ENCODE data around the gene NECAB3. TPM values are rescaled to one million over a fixed set of nuclear protein-coding genes. Genes with fewer than 3 reads are reported as not detected.
A peak's percentile ranks its signal among the peaks of the same experiment; 100 is the strongest.

The NECAB3 gene
- total and polyA plus RNA-seq, 2 of the 13 experiments (the other 11 are each of a cell fraction or from before 2014, with no cell fraction given): 61.5 to 65.5 TPM

DNA sequence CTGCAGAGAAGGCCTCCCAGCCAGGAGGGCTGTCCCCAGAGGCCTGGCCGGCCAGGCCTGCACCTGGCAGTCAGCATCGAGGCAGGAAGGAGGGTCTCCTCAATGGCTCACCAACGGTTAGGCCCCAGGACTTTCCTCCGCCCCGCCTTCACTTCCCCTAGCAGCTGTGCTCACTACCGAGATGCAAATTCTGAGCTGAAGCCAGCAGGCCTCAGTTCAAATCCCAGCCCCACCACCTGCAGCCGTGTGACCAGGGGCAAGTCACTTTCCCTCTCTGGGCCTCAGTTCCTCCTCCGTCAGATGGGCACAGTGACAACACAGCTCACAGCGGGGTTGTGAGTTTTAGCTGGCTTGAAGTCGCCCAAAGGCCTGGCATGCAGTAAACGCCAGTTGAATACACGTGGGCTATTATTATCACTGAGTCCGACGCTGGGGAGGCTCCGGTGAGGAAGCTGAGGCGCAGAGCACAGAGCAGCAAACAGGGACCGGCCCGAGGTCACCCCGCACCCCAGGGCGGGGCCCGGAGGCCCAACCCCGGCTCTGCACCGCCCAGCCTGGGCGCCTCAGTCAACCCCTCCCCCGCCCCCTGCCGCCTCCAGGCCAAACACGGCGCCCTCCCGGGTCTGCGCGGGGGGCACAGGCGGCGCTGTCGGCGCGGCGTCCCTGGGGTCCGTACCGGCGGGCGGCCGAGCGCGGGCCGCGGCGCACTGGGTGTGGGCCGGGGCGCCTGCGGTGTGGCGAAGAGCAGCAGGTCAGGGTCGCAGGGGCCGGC, 11.3 kb upstream of the NECAB3 start (continued):
- no peak for TF ChIP-seq ZNF296 (CRISPR knock-in tag; conservative IDR thresholded peaks at IDR 0.05)
- TF ChIP-seq ZNF576 (CRISPR knock-in tag; IDR thresholded peaks at IDR 0.05): no peak
- no peak for TF ChIP-seq ZNF138 (CRISPR knock-in tag; IDR thresholded peaks at IDR 0.05; ENCODE audit: low read depth)
- no peak for TF ChIP-seq MED8 (CRISPR knock-in tag; IDR thresholded peaks at IDR 0.05; ENCODE audit: insufficient replicate concordance)
- TF ChIP-seq, protein P1, sequence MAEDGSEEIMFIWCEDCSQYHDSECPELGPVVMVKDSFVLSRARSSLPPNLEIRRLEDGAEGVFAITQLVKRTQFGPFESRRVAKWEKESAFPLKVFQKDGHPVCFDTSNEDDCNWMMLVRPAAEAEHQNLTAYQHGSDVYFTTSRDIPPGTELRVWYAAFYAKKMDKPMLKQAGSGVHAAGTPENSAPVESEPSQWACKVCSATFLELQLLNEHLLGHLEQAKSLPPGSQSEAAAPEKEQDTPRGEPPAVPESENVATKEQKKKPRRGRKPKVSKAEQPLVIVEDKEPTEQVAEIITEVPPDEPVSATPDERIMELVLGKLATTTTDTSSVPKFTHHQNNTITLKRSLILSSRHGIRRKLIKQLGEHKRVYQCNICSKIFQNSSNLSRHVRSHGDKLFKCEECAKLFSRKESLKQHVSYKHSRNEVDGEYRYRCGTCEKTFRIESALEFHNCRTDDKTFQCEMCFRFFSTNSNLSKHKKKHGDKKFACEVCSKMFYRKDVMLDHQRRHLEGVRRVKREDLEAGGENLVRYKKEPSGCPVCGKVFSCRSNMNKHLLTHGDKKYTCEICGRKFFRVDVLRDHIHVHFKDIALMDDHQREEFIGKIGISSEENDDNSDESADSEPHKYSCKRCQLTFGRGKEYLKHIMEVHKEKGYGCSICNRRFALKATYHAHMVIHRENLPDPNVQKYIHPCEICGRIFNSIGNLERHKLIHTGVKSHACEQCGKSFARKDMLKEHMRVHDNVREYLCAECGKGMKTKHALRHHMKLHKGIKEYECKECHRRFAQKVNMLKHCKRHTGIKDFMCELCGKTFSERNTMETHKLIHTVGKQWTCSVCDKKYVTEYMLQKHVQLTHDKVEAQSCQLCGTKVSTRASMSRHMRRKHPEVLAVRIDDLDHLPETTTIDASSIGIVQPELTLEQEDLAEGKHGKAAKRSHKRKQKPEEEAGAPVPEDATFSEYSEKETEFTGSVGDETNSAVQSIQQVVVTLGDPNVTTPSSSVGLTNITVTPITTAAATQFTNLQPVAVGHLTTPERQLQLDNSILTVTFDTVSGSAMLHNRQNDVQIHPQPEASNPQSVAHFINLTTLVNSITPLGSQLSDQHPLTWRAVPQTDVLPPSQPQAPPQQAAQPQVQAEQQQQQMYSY (CRISPR knock-in tag; IDR thresholded peaks at IDR 0.05): 0 out of 2 replicates have a peak, but pooled peaks have one; percentile 20
- TF ChIP-seq MEIS2 (CRISPR knock-in tag; IDR thresholded peaks at IDR 0.05): peak; percentile 71; the same call in 1 of the 2 replicates
- peak; percentile 68 for TF ChIP-seq PHF8 (CRISPR knock-in tag; IDR thresholded peaks at IDR 0.05)
- TF ChIP-seq, protein P2, sequence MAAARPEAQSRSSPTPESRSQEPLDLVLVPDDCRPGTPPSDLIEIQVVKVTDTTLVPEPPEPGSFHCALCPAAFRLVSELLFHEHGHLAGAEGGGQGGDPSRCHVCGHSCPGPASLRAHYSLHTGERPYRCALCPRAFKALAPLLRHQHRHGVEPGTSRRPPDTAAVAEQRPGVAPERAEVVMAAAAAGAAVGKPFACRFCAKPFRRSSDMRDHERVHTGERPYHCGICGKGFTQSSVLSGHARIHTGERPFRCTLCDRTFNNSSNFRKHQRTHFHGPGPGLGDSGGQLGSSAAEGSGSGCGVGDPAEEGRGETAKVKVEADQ (CRISPR knock-in tag; IDR thresholded peaks at IDR 0.05; ENCODE audit: borderline replicate concordance): no peak
- peak; percentile 18; the same call in 1 of the 2 replicates for TF ChIP-seq HNF4G (IDR thresholded peaks at IDR 0.05; ENCODE audit: borderline replicate concordance, low read depth, low read length)
- 0 out of 2 replicates have a peak, but pooled peaks have one; percentile 34 for TF ChIP-seq HNF4G (CRISPR knock-in tag; IDR thresholded peaks at IDR 0.05; ENCODE audit: borderline replicate concordance, low read depth)
- TF ChIP-seq MAZ (IDR thresholded peaks at IDR 0.05; ENCODE audit: borderline replicate concordance, low read depth, low read length): no peak
- TF ChIP-seq MAZ (CRISPR knock-in tag; IDR thresholded peaks at IDR 0.05; ENCODE audit: low read depth): peak; percentile 29; the same call in 1 of the 2 replicates
- TF ChIP-seq, protein P3, sequence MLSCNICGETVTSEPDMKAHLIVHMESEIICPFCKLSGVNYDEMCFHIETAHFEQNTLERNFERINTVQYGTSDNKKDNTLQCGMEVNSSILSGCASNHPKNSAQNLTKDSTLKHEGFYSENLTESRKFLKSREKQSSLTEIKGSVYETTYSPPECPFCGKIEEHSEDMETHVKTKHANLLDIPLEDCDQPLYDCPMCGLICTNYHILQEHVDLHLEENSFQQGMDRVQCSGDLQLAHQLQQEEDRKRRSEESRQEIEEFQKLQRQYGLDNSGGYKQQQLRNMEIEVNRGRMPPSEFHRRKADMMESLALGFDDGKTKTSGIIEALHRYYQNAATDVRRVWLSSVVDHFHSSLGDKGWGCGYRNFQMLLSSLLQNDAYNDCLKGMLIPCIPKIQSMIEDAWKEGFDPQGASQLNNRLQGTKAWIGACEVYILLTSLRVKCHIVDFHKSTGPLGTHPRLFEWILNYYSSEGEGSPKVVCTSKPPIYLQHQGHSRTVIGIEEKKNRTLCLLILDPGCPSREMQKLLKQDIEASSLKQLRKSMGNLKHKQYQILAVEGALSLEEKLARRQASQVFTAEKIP (CRISPR knock-in tag; IDR thresholded peaks at IDR 0.05; ENCODE audit: borderline replicate concordance): no peak
- TF ChIP-seq KDM5B (CRISPR knock-in tag; IDR thresholded peaks at IDR 0.05; ENCODE audit: borderline replicate concordance): peak; percentile 64; the same call in 1 of the 2 replicates
- 0 out of 2 replicates have a peak, but pooled peaks have one; percentile 40 for TF ChIP-seq HDAC2 (CRISPR knock-in tag; IDR thresholded peaks at IDR 0.05)
- TF ChIP-seq, protein P4, sequence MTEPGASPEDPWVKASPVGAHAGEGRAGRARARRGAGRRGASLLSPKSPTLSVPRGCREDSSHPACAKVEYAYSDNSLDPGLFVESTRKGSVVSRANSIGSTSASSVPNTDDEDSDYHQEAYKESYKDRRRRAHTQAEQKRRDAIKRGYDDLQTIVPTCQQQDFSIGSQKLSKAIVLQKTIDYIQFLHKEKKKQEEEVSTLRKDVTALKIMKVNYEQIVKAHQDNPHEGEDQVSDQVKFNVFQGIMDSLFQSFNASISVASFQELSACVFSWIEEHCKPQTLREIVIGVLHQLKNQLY (CRISPR knock-in tag; IDR thresholded peaks at IDR 0.05): no peak
- TF ChIP-seq, protein P5, sequence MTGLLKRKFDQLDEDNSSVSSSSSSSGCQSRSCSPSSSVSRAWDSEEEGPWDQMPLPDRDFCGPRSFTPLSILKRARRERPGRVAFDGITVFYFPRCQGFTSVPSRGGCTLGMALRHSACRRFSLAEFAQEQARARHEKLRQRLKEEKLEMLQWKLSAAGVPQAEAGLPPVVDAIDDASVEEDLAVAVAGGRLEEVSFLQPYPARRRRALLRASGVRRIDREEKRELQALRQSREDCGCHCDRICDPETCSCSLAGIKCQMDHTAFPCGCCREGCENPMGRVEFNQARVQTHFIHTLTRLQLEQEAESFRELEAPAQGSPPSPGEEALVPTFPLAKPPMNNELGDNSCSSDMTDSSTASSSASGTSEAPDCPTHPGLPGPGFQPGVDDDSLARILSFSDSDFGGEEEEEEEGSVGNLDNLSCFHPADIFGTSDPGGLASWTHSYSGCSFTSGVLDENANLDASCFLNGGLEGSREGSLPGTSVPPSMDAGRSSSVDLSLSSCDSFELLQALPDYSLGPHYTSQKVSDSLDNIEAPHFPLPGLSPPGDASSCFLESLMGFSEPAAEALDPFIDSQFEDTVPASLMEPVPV (CRISPR knock-in tag; IDR thresholded peaks at IDR 0.05): peak; percentile 85; the same call in 1 of the 2 replicates
